HAP-1 (cell line): Measurements from ENCODE around the gene EEF1A1.
A peak's percentile ranks its signal among the peaks of the same experiment; 100 is the strongest.
"Not testable (repeated sequence)": the region's sequence is repeated elsewhere in the genome, so short reads cannot be mapped to it uniquely, and the experiment has no call there.

ENCODE experiments used
- DNase-seq, 2 experiments: peaks; one replicate each; pipeline ENCODE4 v3.0.0-alpha.2; 2016 to 2020; ENCODE audit warnings: low spot score in 2 of 2
- H3K27me3 ChIP-seq: fragments of 250-450 bp; sonication (Bioruptor Pico); 2 replicates; pipeline ENCODE4 v1.5.1; 2020; ENCODE audit warnings: low read depth, mild to moderate bottlenecking, moderate library complexity
- H3K36me3 ChIP-seq: fragments of 250-450 bp; sonication (Bioruptor Pico); replicated peaks from 2 replicates; pipeline ENCODE4 v1.5.1; 2020; ENCODE audit warnings: mild to moderate bottlenecking
- H3K4me1 ChIP-seq: fragments of 250-450 bp; sonication (Bioruptor Pico); 2 replicates; pipeline ENCODE4 v1.5.1; 2020; ENCODE audit warnings: mild to moderate bottlenecking
- H3K4me3 ChIP-seq: fragments of 250-450 bp; sonication (Bioruptor Pico); 2 replicates; pipeline ENCODE4 v1.5.1; 2020; ENCODE audit warnings: mild to moderate bottlenecking, moderate library complexity
- H3K9me3 ChIP-seq: fragments of 250-450 bp; sonication (Bioruptor Pico); 2 replicates; pipeline ENCODE4 v1.5.1; 2020; ENCODE audit warnings: mild to moderate bottlenecking, moderate library complexity
- in situ Hi-C: fragments of 300-500 bp; cut with MboI; formaldehyde crosslinking; loops from 3 replicates; pipeline ENCODE4 v1.14.3; 2020; ENCODE audit warnings: low sequenced_read_pairs, inconsistent platforms, mixed read lengths

EEF1A1 gene

GRCh38 chr6:73555380-73555949 is 34.6 kb upstream of the EEF1A1 start:
- in situ Hi-C loops, DNase-seq, H3K9me3 ChIP-seq: not testable (repeated sequence)

GRCh38 chr6:73551115-73551514 is 30.3 kb upstream of the EEF1A1 start:
- H3K4me1 ChIP-seq, H3K36me3 ChIP-seq, DNase-seq, H3K27me3 ChIP-seq, H3K9me3 ChIP-seq, H3K4me3 ChIP-seq, in situ Hi-C loops: not testable (repeated sequence)

More at GRCh38 chr6:73555380-73555949, 34.6 kb upstream of the EEF1A1 start:
- H3K27me3 ChIP-seq, H3K4me1 ChIP-seq, H3K36me3 ChIP-seq, H3K4me3 ChIP-seq: not testable (repeated sequence)

- no peaks in the 10 kb centered on the region for H3K4me1 ChIP-seq
- H3K27me3 ChIP-seq: no peaks in the 10 kb centered on the region
- no peak overlapping the region for H3K4me3 ChIP-seq
- no peak for DNase-seq
- H3K9me3 ChIP-seq: no peaks in the 10 kb centered on the region
- no peaks in the 10 kb centered on the region for H3K36me3 ChIP-seq
- in situ Hi-C loops: no loop called here
These were observed 27.9 kb upstream of the EEF1A1 start for GRCh38 chr6:73548458-73549446.

DNA sequence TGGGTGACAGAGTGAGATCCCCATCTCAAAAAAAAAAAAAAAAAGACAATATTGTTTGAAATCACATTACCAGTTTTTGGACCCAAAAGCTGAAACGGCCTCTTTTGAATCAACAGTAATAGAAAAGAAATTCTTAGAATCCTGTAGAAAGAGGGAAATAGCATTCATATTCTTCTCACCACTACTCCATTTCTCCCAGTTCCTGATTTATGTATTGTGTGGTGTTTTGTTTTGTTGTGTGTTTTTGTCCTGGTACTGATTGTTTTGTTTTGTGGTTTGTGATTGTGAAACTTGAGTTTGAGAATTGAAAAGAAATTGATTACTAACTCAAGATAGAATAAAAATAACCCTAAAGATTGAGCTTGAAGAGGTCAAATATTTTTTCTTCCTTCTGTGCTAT is 26.2 kb upstream of the EEF1A1 start:
- no peaks in the 10 kb centered on the region for H3K36me3 ChIP-seq
- no peak overlapping the region for H3K4me3 ChIP-seq
- in situ Hi-C loops: no loop called here
- H3K4me1 ChIP-seq: no peaks in the 10 kb centered on the region
- H3K27me3 ChIP-seq: no peaks in the 10 kb centered on the region
- H3K9me3 ChIP-seq: no peaks in the 10 kb centered on the region
- no peak for DNase-seq

GRCh38 chr6:73542891-73543290 is 22.1 kb upstream of the EEF1A1 start:
- H3K4me3 ChIP-seq: no peak overlapping the region
- no peak for DNase-seq
- H3K4me1 ChIP-seq: no peaks in the 10 kb centered on the region
- no peaks in the 10 kb centered on the region for H3K9me3 ChIP-seq
- H3K27me3 ChIP-seq: no peaks in the 10 kb centered on the region
- no peaks in the 10 kb centered on the region for H3K36me3 ChIP-seq
- in situ Hi-C loops: no loop called here

GRCh38 chr6:73542481-73542880 is 21.6 kb upstream of the EEF1A1 start:
- H3K36me3 ChIP-seq, H3K4me1 ChIP-seq, in situ Hi-C loops, H3K9me3 ChIP-seq, H3K4me3 ChIP-seq, H3K27me3 ChIP-seq, DNase-seq: not testable (repeated sequence)

GRCh38 chr6:73538116-73538779 is 17.4 kb upstream of the EEF1A1 start:
- H3K4me3 ChIP-seq: no peak overlapping the region
- in situ Hi-C loops: no loop called here
- no peaks in the 10 kb centered on the region for H3K27me3 ChIP-seq
- no peak for DNase-seq
- no peaks in the 10 kb centered on the region for H3K9me3 ChIP-seq
- no peaks in the 10 kb centered on the region for H3K36me3 ChIP-seq
- H3K4me1 ChIP-seq: peaks cover 4% of the 10 kb centered on the region; the same call in 1 of the 2 replicates

- no peak for DNase-seq
- Histone ChIP-seq H3K36me3 (no peaks in the 10 kb centered on the region), H3K9me3 (no peaks in the 10 kb centered on the region), H3K27me3 (no peaks in the 10 kb centered on the region), H3K4me3 (no peak overlapping the region), H3K4me1 (peaks cover 4% of the 10 kb centered on the region; the same call in 1 of the 2 replicates)
- in situ Hi-C loops: no loop called here
These were observed 16.8 kb upstream of the EEF1A1 start for GRCh38 chr6:73537677-73538076.

DNA sequence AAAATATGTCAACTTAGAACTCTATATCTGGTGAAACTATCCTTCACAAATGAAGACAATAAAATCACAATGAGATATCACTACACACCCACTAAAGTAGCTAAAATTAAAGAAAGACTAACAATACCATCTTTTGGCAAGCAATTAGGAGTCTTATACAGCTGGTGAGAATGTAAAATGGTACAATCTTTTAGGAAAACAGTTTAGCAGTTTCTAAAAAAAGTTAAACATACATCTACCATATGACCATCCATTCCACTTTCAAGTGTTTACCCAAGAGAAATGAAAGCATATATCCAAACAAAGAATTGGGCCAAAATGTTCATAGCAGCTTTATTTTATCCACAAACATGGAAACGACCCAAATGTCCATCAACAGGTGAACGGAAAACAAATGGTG is 13.8 kb upstream of the EEF1A1 start:
- Histone ChIP-seq H3K4me1 (peaks cover 4% of the 10 kb centered on the region; the same call in 1 of the 2 replicates), H3K36me3 (no peaks in the 10 kb centered on the region), H3K9me3 (no peaks in the 10 kb centered on the region), H3K27me3 (no peaks in the 10 kb centered on the region), H3K4me3 (no peak overlapping the region)
- in situ Hi-C loops: no loop called here
- DNase-seq: no peak

GRCh38 chr6:73532293-73532692 is 11.5 kb upstream of the EEF1A1 start:
- Histone ChIP-seq H3K36me3 (no peaks in the 10 kb centered on the region), H3K4me1 (peaks cover 4% of the 10 kb centered on the region; the same call in 1 of the 2 replicates), H3K27me3 (no peaks in the 10 kb centered on the region), H3K9me3 (no peaks in the 10 kb centered on the region), H3K4me3 (no peak overlapping the region)
- DNase-seq: no peak
- in situ Hi-C loops: no loop called here

GRCh38 chr6:73528897-73529296 is 8.1 kb upstream of the EEF1A1 start:
- Histone ChIP-seq H3K4me1 (peaks cover 4% of the 10 kb centered on the region), H3K36me3 (no peaks in the 10 kb centered on the region), H3K4me3 (no peak overlapping the region), H3K27me3 (no peaks in the 10 kb centered on the region), H3K9me3 (no peaks in the 10 kb centered on the region)
- no peak for DNase-seq
- in situ Hi-C loops: loop anchor here (10.0 kb wide), 1 partner anchor 56 kb away; no protein-coding TSS in a partner anchor

DNA sequence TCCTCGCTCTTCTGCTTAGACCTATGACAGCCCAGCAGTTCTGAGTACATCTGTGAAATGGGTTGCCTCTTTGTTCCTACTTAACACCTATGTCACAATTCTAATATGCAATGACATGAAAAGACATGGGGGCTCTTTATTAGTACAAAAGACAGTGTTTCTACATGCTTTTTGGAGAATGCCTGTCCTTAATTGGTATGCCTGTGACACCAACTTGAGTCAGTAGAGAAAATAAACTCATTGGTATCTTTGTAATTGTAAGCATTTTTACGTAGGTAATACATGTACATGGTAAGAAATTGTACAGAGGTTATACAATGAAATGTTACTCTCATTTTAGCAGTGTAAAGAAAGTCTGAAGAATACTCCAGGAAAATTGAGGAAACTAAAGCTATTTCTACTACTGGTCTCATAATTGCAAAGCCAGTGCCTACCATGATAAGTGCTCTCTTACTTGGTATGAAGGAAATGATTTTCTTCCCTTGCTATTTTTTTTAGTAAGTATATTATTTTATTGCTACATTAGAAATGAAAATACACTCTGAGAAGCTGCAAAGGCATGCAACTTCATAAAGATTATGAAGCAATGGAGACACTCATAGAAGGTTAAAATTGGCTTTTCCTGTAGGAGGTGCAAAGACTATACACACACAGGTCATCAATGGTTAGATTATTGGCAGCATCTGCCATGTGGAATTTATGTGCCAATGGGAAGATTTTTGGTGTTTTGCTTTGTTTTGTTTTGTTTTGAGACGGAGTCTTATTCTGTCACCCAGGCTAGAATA is 4.9 kb upstream of the EEF1A1 start:
- Histone ChIP-seq H3K27me3 (no peaks in the 10 kb centered on the region), H3K36me3 (peaks cover 2% of the 10 kb centered on the region), H3K9me3 (no peaks in the 10 kb centered on the region), H3K4me1 (peaks cover 16% of the 10 kb centered on the region), H3K4me3 (no peak overlapping the region)
- in situ Hi-C loops: loop anchor here (10.0 kb wide), 1 partner anchor 59 kb away; no protein-coding TSS in a partner anchor
- DNase-seq: no peak

DNA sequence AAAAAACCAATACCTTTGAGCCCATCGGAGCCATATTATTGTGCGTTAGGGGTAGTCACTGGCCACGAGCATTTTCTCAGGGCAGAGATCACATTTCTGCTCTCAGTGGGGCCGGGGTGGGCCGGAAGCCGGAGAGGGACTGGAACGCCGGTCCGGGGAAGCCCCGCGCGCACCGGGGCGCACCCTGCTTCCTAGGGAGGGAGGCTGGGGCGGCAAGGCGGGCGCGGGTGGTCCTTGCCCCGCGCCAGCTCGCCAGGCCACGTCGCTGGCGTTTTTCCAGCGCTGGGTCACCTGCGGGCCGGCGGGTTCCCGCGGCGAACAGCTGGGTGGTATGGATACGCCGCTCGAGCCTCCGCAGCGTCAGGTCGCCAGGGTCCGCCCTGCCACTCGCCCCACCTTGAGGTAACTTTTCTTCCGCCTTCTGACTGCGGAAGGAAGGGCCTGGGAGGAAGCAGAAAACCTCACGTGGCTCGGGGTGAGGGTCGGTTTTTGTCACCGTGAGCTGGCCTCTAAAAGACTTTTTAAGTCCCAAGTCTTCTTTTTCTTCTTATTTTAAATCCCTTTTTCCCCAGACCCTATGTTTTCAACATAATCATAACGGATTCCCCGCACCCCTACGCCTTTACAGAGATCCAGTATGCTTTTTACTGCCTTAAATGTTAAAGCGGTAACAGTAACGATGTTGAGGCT is 2.7 kb upstream of the EEF1A1 start:
- no peaks in the 10 kb centered on the region for H3K27me3 ChIP-seq
- H3K4me3 ChIP-seq: peak overlapping the region; percentile 48
- peaks cover 16% of the 10 kb centered on the region for H3K4me1 ChIP-seq
- DNase-seq: peak; percentile 85 to 86
- H3K9me3 ChIP-seq: no peaks in the 10 kb centered on the region
- peaks cover 23% of the 10 kb centered on the region for H3K36me3 ChIP-seq
- in situ Hi-C loops: loop anchor here (10.0 kb wide), 1 partner anchor 61 kb away; no protein-coding TSS in a partner anchor
